OCI-M2 (cell line): ENCODE data around the gene PRICKLE4.
"Not testable (repeated sequence)": the region's sequence is repeated elsewhere in the genome, so short reads cannot be mapped to it uniquely, and the experiment has no call there.

Experiments
- DNase-seq: peaks from one replicate; lab custom pipeline; 2025; ENCODE audit not compliant: unreplicated experiment; lab: John Stamatoyannopoulos, UW

The PRICKLE4 gene

GRCh38 chr6:41791305-41791704 is 10.7 kb downstream of the PRICKLE4 start:
- DNase-seq = no peak

- no peak for DNase-seq
These were observed 11.4 kb downstream of the PRICKLE4 start for GRCh38 chr6:41791984-41792383.

GRCh38 chr6:41796474-41796873 is 15.9 kb downstream of the PRICKLE4 start:
- no peak for DNase-seq

DNA sequence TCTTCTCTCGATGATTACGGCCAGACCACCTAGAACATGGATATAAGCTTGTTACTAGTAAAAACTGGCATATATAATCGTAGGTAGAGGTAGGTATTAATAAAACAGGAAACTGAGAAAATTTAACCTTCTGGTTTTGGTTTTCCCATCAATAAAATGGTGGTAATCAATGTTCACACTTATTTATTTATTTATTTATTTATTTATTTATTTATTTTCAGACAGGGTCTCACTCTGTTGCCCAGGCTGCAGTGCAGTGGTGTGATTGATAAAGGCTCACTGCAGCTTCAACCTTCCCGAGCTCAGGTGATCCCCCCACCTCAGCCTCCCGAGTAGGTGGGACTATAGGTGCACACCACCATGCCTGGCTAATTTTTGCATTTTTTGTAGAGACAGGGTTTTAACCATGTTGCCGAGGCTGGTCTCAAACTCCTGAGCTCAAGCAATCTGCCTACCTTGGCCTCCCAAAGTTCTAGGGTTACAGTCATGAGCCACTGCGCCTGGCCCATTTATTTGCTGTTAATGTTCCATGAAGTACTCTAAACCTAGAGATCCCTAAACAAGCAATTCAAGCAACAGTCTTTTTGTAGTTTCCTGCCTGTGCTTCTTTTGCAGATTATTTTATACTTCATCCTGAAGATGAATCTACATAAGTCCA is 18.4 kb downstream of the PRICKLE4 start:
- no peak for DNase-seq

DNA sequence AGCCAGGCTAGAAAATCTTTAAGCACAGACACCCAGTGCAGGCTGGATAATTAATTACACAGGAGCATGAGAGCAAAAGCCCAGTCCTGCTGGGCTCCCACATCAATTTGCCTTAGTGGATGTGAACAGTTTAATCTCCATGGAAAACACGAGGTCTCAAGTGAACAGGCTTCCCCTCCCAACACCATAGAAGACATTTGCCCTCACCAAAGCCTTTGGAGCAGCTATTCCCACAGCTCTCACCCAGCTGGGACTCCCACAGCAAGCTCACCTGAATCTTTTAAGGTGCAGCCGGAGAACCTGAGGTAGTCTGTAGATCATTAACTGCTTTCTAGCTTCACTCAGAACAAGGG is 19.0 kb downstream of the PRICKLE4 start:
- DNase-seq = no peak

DNA sequence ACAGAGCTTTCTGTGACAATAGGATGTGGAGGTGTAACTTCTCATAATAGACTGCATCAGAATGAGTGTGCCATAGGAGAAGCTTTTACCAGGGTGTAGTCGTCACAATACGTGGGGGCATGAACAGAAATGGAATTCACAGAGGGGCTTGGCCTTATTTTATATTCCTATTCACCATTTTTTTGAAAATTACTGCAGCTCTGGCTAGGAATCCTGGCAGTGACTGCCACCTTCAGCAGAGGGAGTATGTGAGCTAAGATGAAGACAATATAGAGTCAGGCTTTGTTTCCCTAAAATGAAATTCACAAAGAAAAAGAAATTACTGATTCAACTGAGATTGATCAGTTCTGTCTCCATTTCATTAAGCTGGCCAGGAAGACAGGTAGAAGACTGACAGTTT is 20.8 kb downstream of the PRICKLE4 start:
- DNase-seq = no peak

DNA sequence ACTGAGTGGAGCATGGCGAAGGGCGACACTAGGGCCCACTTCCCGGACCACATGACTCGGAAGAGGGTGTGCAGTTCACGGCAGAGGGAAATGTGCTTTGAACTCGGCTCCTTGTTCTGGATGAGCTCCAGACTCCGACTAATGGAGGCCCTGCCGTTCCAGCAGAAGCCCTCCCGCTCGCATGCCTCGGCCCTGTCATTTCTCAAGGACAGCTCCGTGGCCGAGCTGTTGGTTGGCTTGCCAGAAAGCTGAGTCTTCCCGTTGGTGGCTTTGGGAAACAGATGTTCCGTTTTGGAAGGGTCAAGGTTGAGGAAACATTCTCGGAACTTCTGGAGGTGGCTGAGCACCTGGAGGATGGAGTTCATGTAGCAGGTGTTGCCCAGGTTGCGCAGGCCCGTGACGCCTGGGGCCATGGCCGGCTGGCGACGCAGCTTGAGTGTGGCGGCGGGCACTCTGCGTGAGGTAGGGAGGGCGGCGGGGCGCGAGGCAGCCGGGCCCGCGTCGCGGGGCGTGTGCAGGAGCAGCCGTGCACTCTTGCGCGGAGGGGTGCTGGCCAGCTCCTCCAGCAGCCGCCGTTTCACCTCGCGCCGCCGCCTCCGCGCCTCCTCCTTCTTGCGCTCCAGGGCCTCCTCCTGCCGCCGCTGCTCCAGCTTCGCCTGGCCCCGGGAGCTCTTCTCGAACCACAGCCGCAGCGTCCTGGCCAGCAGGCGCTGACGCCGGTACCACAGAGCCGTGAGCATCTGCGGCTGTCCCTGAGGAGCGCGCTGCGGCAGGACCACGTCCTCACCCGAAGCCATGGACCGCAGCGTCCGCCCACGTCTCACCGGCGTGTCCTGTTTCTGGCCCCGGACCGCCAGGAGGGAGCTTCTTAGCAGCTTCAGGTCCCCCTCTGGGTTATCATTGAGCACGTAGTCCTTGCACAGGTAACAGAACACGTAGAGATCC is 25.5 kb downstream of the PRICKLE4 start:
- DNase-seq = no peak

GRCh38 chr6:41811095-41811494 is 30.5 kb downstream of the PRICKLE4 start:
- no peak for DNase-seq

GRCh38 chr6:41811946-41812345 is 31.4 kb downstream of the PRICKLE4 start:
- not testable (repeated sequence) for DNase-seq

DNA sequence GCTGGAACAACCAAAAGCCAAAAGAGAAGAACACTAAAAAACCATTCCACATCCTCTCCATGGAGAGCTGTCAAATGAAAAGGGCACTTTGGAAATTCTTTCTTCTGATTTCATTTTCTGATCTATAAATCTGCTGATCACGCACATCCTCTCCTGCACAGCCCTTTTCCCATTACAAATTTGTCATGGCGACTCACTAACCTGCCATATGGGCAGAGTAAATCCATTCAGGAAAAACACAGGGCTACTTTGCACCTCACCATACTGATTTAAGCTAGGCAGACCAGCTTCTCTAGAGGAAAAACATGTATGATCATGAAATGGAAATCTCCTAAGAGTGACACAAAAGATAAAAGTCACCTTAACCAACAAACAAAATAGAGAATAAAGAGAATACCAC is 32.9 kb downstream of the PRICKLE4 start:
- no peak for DNase-seq

- DNase-seq = no peak
These were observed 33.4 kb downstream of the PRICKLE4 start for GRCh38 chr6:41813956-41814355.

DNA sequence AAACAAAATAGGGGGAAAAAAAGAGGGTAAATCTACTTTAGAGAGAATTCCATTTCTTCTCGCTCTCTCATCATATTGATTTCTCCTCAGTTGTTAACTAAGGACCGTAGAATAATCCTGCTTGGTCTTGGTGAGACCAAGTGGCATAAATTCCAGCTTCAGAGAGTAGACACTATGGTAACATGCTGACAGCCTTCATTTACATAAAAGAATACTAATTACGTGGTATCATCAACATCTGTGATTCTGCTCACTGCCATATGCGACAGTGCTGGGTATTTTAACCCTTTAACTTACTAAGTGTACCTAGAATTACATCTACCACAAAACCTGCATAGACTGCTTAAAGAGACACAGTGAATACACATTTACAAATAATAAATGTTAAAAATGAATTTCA is 34.0 kb downstream of the PRICKLE4 start:
- DNase-seq = no peak

GRCh38 chr6:41815587-41815986 is 35.0 kb downstream of the PRICKLE4 start:
- no peak for DNase-seq

DNA sequence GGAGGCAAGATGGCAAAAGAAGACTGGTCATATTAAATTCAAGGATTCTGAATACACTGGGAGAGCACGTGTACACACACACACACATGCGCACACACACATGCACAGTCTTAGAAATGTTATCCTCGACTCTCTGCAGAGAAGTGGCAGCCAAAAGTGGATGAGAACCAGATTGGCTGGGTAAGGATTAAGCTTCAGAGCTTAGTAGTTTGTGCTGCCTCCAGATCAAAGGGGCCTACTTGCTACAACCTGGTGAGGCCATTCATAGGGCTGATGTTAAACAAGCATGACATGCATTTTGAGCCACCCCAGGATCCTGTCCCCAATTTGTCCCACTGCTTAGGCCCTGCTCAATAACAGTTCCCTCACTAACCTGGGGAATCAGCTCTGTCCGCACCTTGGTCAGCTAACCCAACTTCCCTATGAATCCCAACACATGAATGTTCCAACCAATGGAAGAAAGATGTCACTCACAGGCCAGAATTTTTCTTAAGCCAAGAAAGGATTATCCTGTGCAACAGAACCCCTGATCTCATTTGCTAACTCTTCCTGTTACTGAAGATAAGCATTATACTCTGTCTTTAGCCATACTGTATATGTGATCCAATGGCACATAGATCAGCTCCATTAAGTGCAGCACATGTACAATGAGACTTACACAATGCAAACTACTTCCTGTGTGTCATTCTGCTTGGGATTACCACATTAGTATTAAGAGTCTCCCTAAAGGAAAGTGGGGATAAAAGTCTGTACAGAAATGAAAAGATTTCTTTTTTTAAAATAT is 37.9 kb downstream of the PRICKLE4 start:
- DNase-seq = peak; percentile 63

GRCh38 chr6:41821266-41821665 is 40.7 kb downstream of the PRICKLE4 start:
- no peak for DNase-seq

DNA sequence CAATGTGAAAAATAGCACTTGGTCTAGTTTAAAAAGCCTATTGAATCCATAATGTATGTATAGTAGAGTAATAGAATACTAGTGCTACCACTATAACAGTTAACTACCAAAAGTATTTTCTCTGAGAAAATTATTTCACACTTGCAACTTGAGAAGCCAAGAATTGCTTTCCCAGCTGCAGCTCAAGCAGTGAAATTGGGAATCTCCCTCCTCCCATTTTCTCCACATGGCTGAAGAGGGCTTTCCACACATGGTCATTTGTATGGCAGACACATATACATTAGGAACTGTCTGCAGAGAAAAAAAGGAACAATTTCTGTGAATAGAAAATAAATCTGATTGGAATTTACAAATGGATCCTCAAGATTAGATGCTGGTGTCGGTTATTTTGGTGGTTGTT is 41.4 kb downstream of the PRICKLE4 start:
- no peak for DNase-seq

- DNase-seq = no peak
These were observed 42.6 kb downstream of the PRICKLE4 start for GRCh38 chr6:41823178-41823577.

GRCh38 chr6:41824571-41825569 is 44.3 kb downstream of the PRICKLE4 start:
- DNase-seq = no peak

GRCh38 chr6:41826343-41827022 is 45.9 kb downstream of the PRICKLE4 start:
- DNase-seq = no peak

DNA sequence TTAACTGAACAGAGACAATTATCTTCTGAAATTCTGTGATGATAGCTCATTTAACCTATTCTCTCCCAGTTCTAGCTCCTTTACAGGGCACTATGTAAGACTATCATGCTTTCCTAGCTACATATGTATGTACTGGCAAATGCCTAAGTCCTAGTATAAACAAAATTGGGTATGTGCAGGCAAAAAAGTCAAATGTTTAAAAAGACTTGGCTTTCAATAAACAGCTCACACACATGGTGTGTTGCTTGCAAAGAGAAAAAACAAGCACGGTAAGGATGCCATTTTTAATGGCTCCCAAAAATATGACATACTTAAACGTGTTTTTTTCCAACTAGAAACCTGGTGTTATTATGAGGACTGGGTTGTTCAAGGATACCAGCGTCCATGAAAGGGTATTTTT is 51.7 kb downstream of the PRICKLE4 start:
- DNase-seq = no peak
